Measurements from ENCODE around the gene SLC43A1. TPM values are rescaled to one million over a fixed set of nuclear protein-coding genes. Genes with fewer than 3 reads are reported as not detected.
"Not testable (repeated sequence)": the region's sequence is repeated elsewhere in the genome, so short reads cannot be mapped to it uniquely, and the experiment has no call there.

The SLC43A1 gene
- total RNA-seq, 1 donor from 2014 or later: 10.4 TPM

GRCh38 chr11:57541169-57541568 is 25.7 kb upstream of the SLC43A1 start:
- H3K4me1 Mint-ChIP-seq (ENCODE audit: unreplicated experiment): peaks cover 50% of the 10 kb centered on the region
- H3K27me3 Mint-ChIP-seq (ENCODE audit: unreplicated experiment): peaks cover 9% of the 10 kb centered on the region
- H3K4me3 Mint-ChIP-seq (ENCODE audit: unreplicated experiment): no peak overlapping the region
- no peak for TF ChIP-seq CTCF (IDR thresholded peaks at IDR 0.05; ENCODE audit: unreplicated experiment)
- no peak overlapping the region for H3K27ac Mint-ChIP-seq (ENCODE audit: unreplicated experiment)
- DNase-seq (ENCODE audit: low spot score): no peak
- H3K9me3 Mint-ChIP-seq (ENCODE audit: unreplicated experiment): no peaks in the 10 kb centered on the region
- peaks cover 13% of the 10 kb centered on the region for H3K36me3 Mint-ChIP-seq (ENCODE audit: low read depth, unreplicated experiment)

- peaks cover 13% of the 10 kb centered on the region for H3K36me3 Mint-ChIP-seq (ENCODE audit: low read depth, unreplicated experiment)
- no peaks in the 10 kb centered on the region for H3K9me3 Mint-ChIP-seq (ENCODE audit: unreplicated experiment)
- H3K27me3 Mint-ChIP-seq (ENCODE audit: unreplicated experiment): peaks cover 12% of the 10 kb centered on the region
- DNase-seq (ENCODE audit: low spot score): no peak
- TF ChIP-seq CTCF (IDR thresholded peaks at IDR 0.05; ENCODE audit: unreplicated experiment): no peak
- H3K27ac Mint-ChIP-seq (ENCODE audit: unreplicated experiment): no peak overlapping the region
- H3K4me1 Mint-ChIP-seq (ENCODE audit: unreplicated experiment): peaks cover 56% of the 10 kb centered on the region
- no peak overlapping the region for H3K4me3 Mint-ChIP-seq (ENCODE audit: unreplicated experiment)
These were observed 23.8 kb upstream of the SLC43A1 start for GRCh38 chr11:57539342-57539741.

GRCh38 chr11:57536947-57537619 is 21.6 kb upstream of the SLC43A1 start, which contains the start of gene SMTNL1:
SMTNL1 (plus strand) TSS chr11:57537595; CDS start chr11:57542643, 5,048 bp downstream.
- DNase-seq (ENCODE audit: low spot score): peak; percentile 38
- H3K4me1 Mint-ChIP-seq (ENCODE audit: unreplicated experiment): peaks cover 46% of the 10 kb centered on the region
- peaks cover 12% of the 10 kb centered on the region for H3K27me3 Mint-ChIP-seq (ENCODE audit: unreplicated experiment)
- no peaks in the 10 kb centered on the region for H3K9me3 Mint-ChIP-seq (ENCODE audit: unreplicated experiment)
- H3K36me3 Mint-ChIP-seq (ENCODE audit: low read depth, unreplicated experiment): no peaks in the 10 kb centered on the region
- peak within 1 kb of the TSS; percentile 65 for H3K4me3 Mint-ChIP-seq (ENCODE audit: unreplicated experiment)
- H3K27ac Mint-ChIP-seq (ENCODE audit: unreplicated experiment): peak within 1 kb of the TSS; percentile 92
- TF ChIP-seq CTCF (IDR thresholded peaks at IDR 0.05; ENCODE audit: unreplicated experiment): no peak

GRCh38 chr11:57534449-57534848 is 18.9 kb upstream of the SLC43A1 start:
- peaks cover 51% of the 10 kb centered on the region for H3K4me1 Mint-ChIP-seq (ENCODE audit: unreplicated experiment)
- DNase-seq (ENCODE audit: low spot score); H3K27ac Mint-ChIP-seq (ENCODE audit: unreplicated experiment); H3K9me3 Mint-ChIP-seq (ENCODE audit: unreplicated experiment); H3K36me3 Mint-ChIP-seq (ENCODE audit: low read depth, unreplicated experiment); H3K4me3 Mint-ChIP-seq (ENCODE audit: unreplicated experiment): not testable (repeated sequence)
- H3K27me3 Mint-ChIP-seq (ENCODE audit: unreplicated experiment): peaks cover 17% of the 10 kb centered on the region

GRCh38 chr11:57530596-57531507 is 15.3 kb upstream of the SLC43A1 start, which contains the start of gene TIMM10:
TIMM10 (minus strand) TSS chr11:57530754; CDS start chr11:57530189, 565 bp downstream.
- TF ChIP-seq CTCF (IDR thresholded peaks at IDR 0.05; ENCODE audit: unreplicated experiment): no peak
- peak within 1 kb of the TSS; percentile 94 for H3K4me3 Mint-ChIP-seq (ENCODE audit: unreplicated experiment)
- peaks cover 20% of the 10 kb centered on the region for H3K4me1 Mint-ChIP-seq (ENCODE audit: unreplicated experiment)
- H3K9me3 Mint-ChIP-seq (ENCODE audit: unreplicated experiment): no peaks in the 10 kb centered on the region
- peak within 1 kb of the TSS; percentile 76 for H3K27ac Mint-ChIP-seq (ENCODE audit: unreplicated experiment)
- peak; percentile 84 for DNase-seq (ENCODE audit: low spot score)
- peaks cover 7% of the 10 kb centered on the region for H3K36me3 Mint-ChIP-seq (ENCODE audit: low read depth, unreplicated experiment)
- peaks cover 5% of the 10 kb centered on the region for H3K27me3 Mint-ChIP-seq (ENCODE audit: unreplicated experiment)
